ENCODE measurements around the gene IFITM10.

DNA sequence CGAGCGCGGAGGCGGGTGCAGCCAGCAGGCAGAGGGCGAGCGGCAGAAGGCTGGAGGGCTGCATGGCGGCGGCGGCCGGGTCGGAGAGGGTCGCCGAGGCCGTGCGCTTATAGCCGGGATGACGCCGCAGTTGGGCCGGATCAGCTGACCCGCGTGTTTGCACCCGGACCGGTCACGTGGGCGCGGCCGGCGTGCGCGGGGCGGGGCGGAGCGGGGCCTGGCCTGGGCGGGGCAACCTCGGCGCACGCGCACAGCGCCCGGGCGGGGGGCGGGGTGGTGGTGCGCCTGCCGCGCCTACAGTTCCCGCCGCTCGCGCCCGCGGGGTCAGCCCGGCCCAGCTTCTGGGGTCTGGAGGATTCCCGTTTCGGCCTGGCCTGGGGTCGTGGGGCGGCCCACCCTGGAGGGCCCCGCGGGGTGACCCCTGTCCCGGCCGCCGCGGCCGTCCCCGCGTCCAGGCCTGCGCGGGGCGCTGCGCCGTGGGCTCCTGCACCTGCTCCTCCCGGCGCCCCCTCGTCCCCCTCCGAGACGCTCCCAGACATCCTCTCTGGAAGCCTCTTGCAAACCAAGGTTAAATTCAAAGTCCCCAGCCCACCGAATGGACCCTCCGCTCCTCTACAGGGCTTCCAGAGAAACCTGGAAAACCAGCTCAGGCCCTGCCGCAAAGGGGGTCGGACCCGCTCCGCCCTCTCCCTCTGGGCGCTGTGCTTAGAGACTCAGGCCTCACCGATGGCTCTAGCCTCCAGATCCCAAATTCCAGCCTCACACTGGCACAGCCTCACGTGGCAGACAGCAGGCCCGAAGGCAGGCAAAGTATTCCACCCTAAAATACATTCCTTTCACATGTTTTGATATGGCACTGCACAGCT, 13.6 kb upstream of the IFITM10 start, which contains the start of gene CTSD:
- TF ChIP-seq ZNF384 (IDR thresholded peaks at IDR 0.05) (no peak), L3MBTL2 (conservative IDR thresholded peaks at IDR 0.05) (peak; percentile 57), FOXM1 (IDR thresholded peaks at IDR 0.05; ENCODE audit: borderline replicate concordance) (no peak), FOXA1 (IDR thresholded peaks at IDR 0.05) (no peak), PKNOX1 (IDR thresholded peaks at IDR 0.05) (no peak), SUZ12 (IDR thresholded peaks at IDR 0.05) (no peak), HDGF (IDR thresholded peaks at IDR 0.05; ENCODE audit: borderline replicate concordance) (no peak), CTBP1 (IDR thresholded peaks at IDR 0.05; ENCODE audit: borderline replicate concordance) (no peak), SP1 (IDR thresholded peaks at IDR 0.05) (no peak), ARNT (IDR thresholded peaks at IDR 0.05) (no peak), BHLHE40 (IDR thresholded peaks at IDR 0.05; ENCODE audit: borderline replicate concordance) (no peak)

Data from HEK293T (cell line).